Breast epithelium (tissue), 4 donors: ENCODE data around the gene RUSF1. TPM values are rescaled to one million over a fixed set of nuclear protein-coding genes. Genes with fewer than 3 reads are reported as not detected.
A peak's percentile ranks its signal among the peaks of the same experiment; 100 is the strongest.
"Not testable (repeated sequence)": the region's sequence is repeated elsewhere in the genome, so short reads cannot be mapped to it uniquely, and the experiment has no call there.

Experiments
- DNase-seq, 2 donors: peaks; one replicate each; pipeline ENCODE4 v3.0.0-alpha.2; 2019; ENCODE audit warnings: low spot score in 2 of 2
- H3K27ac ChIP-seq, 2 donors: fragments of 200-600 bp; sonication (generic) in 1 of 2; one replicate each; pipeline ENCODE4 v1.5.1; 2016 to 2019; ENCODE audit warnings: mild to moderate bottlenecking in 1 of 2
- H3K27me3 ChIP-seq, 2 donors: fragments of 200-600 bp; sonication (generic) in 1 of 2; one replicate each; pipeline versions ENCODE4 v1.5.1 to v1.6.0; 2017 to 2019; ENCODE audit warnings: control low read depth in 1 of 2, mild to moderate bottlenecking in 1 of 2
- H3K36me3 ChIP-seq: fragments of 200-600 bp; one replicate; pipeline ENCODE4 v1.5.1; 2019
- H3K4me1 ChIP-seq, 2 donors: fragments of 200-600 bp; sonication (generic); one replicate each; pipeline ENCODE4 v1.5.1; 2016 to 2019; ENCODE audit warnings: control low read depth in 1 of 2
- H3K4me3 ChIP-seq, 3 donors: fragments of 200-600 bp; sonication (generic); 1 replicate in 2 of 3; 2 replicates in 1 of 3; pipeline ENCODE4 v1.5.1; 2016 to 2019; ENCODE audit warnings: mild to moderate bottlenecking in 3 of 3, moderate library complexity in 2 of 3
- H3K9me3 ChIP-seq, 2 donors: fragments of 200-600 bp; sonication (generic) in 1 of 2; one replicate each; pipeline ENCODE4 v1.5.1; 2016 to 2019; ENCODE audit warnings: control low read depth in 1 of 2
- POLR2A ChIP-seq: fragments of 450-650 bp; IDR thresholded peaks from one replicate; pipeline ENCODE4 v1.6.1; 2016; ENCODE audit warnings: antibody characterized with exemption, mild to moderate bottlenecking, moderate library complexity
- POLR2AphosphoS5 ChIP-seq, 3 donors: sonication (generic); formaldehyde crosslinking; IDR thresholded peaks; one replicate each; pipeline ENCODE4 v1.6.1; 2017; ENCODE audit warnings: antibody characterized with exemption in 3 of 3
- intact Hi-C: fragments of 100-400 bp; cut with DNase I; formaldehyde crosslinking; loops from one replicate; pipeline ENCODE4 v1.15.1; 2023; ENCODE audit warnings: low total_unique reads
- total RNA-seq, 3 donors: library from RNA; depleted of rRNA; stranded (reverse); fragments of >200 nt; gene quantifications; one replicate each; pipeline ENCODE4 v1.1.0, GENCODE V29; 2016
- TF ChIP-seq, protein P1 (sequence below), 3 donors: fragments of 450-650 bp; IDR thresholded peaks; one replicate each; pipeline ENCODE4 v1.5.1; 2016 to 2017; ENCODE audit warnings: antibody characterized with exemption in 3 of 3, mild to moderate bottlenecking in 3 of 3, moderate library complexity in 3 of 3

Gene RUSF1
- total RNA-seq, 3 donors from 2014 or later, result 44.2 to 75.4 (median 68.2) TPM

DNA sequence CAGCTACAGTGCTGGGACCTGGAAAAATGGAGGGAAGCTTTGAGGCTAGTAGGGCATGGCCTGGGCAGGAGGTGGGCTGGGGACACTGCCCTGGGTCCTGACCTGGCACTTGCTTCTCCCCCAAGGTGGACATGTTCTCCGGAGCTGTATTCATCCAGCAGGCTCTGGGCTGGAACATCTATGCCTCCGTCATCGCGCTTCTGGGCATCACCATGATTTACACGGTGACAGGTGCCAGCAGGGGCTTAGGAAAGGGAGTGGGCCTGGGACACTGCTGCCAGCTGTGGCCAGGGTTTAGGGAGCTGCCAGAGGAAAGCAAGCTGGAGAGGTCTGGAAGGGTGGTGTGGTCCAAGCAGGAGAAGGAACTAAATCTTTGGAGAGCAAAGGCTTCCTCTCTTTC lies 22.1 kb downstream of the RUSF1 start:
- intact Hi-C loops, result no loop called here
- DNase-seq, result no peak
- peaks cover 4 to 5% of the 10 kb centered on the region in 2 donors for H3K4me1 ChIP-seq
- no peaks in the 10 kb centered on the region for H3K36me3 ChIP-seq
- TF ChIP-seq POLR2AphosphoS5 (IDR thresholded peaks at IDR 0.05) (no peak), POLR2A (no peak)
- TF ChIP-seq, protein P1, sequence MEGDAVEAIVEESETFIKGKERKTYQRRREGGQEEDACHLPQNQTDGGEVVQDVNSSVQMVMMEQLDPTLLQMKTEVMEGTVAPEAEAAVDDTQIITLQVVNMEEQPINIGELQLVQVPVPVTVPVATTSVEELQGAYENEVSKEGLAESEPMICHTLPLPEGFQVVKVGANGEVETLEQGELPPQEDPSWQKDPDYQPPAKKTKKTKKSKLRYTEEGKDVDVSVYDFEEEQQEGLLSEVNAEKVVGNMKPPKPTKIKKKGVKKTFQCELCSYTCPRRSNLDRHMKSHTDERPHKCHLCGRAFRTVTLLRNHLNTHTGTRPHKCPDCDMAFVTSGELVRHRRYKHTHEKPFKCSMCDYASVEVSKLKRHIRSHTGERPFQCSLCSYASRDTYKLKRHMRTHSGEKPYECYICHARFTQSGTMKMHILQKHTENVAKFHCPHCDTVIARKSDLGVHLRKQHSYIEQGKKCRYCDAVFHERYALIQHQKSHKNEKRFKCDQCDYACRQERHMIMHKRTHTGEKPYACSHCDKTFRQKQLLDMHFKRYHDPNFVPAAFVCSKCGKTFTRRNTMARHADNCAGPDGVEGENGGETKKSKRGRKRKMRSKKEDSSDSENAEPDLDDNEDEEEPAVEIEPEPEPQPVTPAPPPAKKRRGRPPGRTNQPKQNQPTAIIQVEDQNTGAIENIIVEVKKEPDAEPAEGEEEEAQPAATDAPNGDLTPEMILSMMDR (IDR thresholded peaks at IDR 0.05), result no peak
- H3K27me3 ChIP-seq, result peaks cover 0 to 3% of the 10 kb centered on the region in 2 donors
- H3K4me3 ChIP-seq, result no peak overlapping the region
- no peaks in the 10 kb centered on the region for H3K9me3 ChIP-seq
- no peak overlapping the region for H3K27ac ChIP-seq

DNA sequence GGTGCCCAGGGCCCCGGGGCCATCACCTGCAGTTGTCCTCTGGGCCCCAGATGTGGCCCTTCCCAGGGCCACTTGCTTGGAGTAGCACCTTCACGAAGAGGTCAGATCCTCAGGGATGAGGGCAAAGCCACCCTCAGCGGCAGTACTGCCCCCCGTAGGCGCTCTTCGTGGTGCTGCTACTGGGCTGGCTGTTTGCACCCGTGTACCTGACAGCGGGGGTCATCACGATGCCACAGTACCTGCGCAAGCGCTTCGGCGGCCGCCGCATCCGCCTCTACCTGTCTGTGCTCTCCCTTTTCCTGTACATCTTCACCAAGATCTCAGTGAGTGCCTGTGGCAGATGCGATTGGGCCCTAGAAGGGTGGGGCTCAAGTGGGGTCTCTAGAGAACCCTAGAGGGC lies 22.6 kb downstream of the RUSF1 start:
- Histone ChIP-seq H3K4me1 (peaks cover 4 to 5% of the 10 kb centered on the region in 2 donors), H3K27ac (no peak overlapping the region), H3K9me3 (no peaks in the 10 kb centered on the region), H3K27me3 (peaks cover 0 to 3% of the 10 kb centered on the region in 2 donors), H3K4me3 (no peak overlapping the region), H3K36me3 (no peaks in the 10 kb centered on the region)
- DNase-seq, result no peak
- TF ChIP-seq POLR2AphosphoS5 (IDR thresholded peaks at IDR 0.05) (no peak), POLR2A (no peak)
- TF ChIP-seq, protein P1 (IDR thresholded peaks at IDR 0.05), result no peak
- intact Hi-C loops, result loop anchor here (1.0 kb wide), 1 partner anchor 29 kb away; no protein-coding TSS in a partner anchor

DNA sequence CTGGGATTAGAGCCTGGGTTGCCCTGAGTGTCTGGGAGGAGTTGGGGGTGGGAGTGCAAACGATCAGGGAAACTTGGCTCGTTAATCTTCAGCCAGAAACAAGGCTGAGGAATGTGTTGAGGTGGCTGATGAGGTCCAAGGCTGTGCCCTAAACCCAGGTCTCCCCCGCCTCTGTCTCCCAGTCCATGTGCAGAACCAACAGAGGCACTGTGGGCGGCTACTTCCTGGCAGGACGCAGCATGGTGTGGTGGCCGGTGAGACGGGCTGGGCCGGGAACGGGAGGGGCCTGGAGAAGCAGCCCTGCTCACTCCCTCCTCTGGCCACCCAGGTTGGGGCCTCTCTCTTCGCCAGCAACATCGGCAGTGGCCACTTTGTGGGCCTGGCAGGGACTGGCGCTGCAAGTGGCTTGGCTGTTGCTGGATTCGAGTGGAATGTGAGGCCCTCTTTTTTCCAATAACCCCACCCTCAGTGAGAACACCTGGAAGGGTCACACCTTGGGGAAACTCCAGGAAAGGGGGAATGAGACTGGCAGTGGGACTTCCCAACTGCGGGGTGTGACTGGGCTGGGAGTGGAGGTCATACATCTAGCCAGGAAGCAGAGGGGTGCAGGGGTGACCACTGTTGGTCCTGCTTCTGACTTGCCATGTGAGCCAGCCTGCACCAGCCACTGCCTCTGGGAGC lies 23.6 kb downstream of the RUSF1 start:
- no peaks in the 10 kb centered on the region for H3K36me3 ChIP-seq
- peaks cover 4 to 5% of the 10 kb centered on the region in 2 donors for H3K4me1 ChIP-seq
- peaks cover 0 to 3% of the 10 kb centered on the region in 2 donors for H3K27me3 ChIP-seq
- H3K4me3 ChIP-seq, result no peak overlapping the region
- intact Hi-C loops, result loop anchor here (1.0 kb wide), 1 partner anchor 30 kb away; no protein-coding TSS in a partner anchor
- no peak for DNase-seq
- no peaks in the 10 kb centered on the region for H3K9me3 ChIP-seq
- TF ChIP-seq POLR2A (no peak), POLR2AphosphoS5 (IDR thresholded peaks at IDR 0.05) (no peak)
- TF ChIP-seq, protein P1 (IDR thresholded peaks at IDR 0.05), result no peak
- peak overlapping the region in 1 of 2 donors; percentile 19 for H3K27ac ChIP-seq

DNA sequence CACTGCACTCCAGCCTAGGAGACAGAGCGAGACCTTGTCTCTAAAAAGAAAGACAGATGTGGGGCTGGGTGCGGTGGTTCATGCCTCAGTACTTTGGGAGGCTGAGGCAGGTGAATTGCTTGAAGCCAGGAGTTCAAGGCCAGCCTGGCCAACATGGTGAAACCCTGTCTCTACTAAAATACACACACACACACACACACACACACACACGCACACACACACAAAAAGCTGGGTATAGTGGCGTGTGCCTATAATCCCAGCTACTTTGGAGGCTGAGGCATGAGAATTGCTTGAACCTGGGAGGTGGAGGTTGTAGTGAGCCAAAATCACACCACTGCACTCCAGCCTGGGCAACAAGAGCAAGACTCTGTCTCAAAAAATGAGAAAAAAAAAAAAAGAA lies 24.1 kb downstream of the RUSF1 start:
- H3K9me3 ChIP-seq, intact Hi-C loops, H3K36me3 ChIP-seq, H3K27me3 ChIP-seq, H3K27ac ChIP-seq, H3K4me1 ChIP-seq, DNase-seq, H3K4me3 ChIP-seq: not testable (repeated sequence)

DNA sequence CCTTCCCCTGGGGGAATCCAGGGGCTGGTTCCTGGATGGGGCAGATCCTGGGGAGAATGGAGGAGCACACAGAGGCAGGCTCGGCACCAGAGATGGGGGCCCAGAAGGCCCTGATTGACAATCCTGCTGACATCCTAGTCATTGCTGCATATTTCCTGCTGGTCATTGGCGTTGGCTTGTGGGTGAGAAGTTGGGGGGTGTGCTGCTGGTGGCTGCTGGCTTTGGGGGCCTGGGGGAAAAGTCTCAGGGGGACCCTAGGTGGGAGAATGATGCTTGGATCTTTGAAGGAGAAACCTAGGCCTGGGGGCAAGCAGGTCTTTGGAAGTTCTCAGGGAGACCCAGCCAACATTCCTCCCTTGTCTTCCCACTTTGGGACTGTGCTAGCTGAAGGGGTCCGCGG lies 25.1 kb downstream of the RUSF1 start, which contains the start of gene SLC5A2:
SLC5A2 (plus strand) TSS at position 43 of the 400 bp plus-strand sequence; CDS start at position 57, 14 bp downstream.
- no peak within 1 kb of the TSS for H3K27ac ChIP-seq
- no peak for DNase-seq
- H3K36me3 ChIP-seq, result no peaks in the 10 kb centered on the region
- H3K9me3 ChIP-seq, result no peaks in the 10 kb centered on the region
- intact Hi-C loops, result no loop called here
- TF ChIP-seq POLR2AphosphoS5 (IDR thresholded peaks at IDR 0.05) (no peak), POLR2A (no peak)
- TF ChIP-seq, protein P1 (IDR thresholded peaks at IDR 0.05), result no peak
- H3K4me3 ChIP-seq, result no peak within 1 kb of the TSS
- no peaks in the 10 kb centered on the region for H3K4me1 ChIP-seq
- H3K27me3 ChIP-seq, result peaks cover 0 to 3% of the 10 kb centered on the region in 2 donors
